ENCODE results near the gene AHNAK.

The AHNAK gene

GRCh38 chr11:62492586-62492985 is 54.0 kb downstream of the AHNAK start:
- DNase-seq = no peak

GRCh38 chr11:62491571-62492329 is 54.9 kb downstream of the AHNAK start:
- DNase-seq = no peak

- peak; percentile 70 for DNase-seq
Observed at GRCh38 chr11:62489204-62489603, 57.4 kb downstream of the AHNAK start.

GRCh38 chr11:62487738-62488551 is 58.7 kb downstream of the AHNAK start:
- DNase-seq = no peak

GRCh38 chr11:62487136-62487535 is 59.5 kb downstream of the AHNAK start:
- DNase-seq = no peak

- DNase-seq = no peak
Observed at GRCh38 chr11:62484352-62484751, 62.3 kb downstream of the AHNAK start.

GRCh38 chr11:62482753-62483152 is 63.9 kb downstream of the AHNAK start:
- no peak for DNase-seq

GRCh38 chr11:62479631-62480201 is 66.9 kb downstream of the AHNAK start:
- no peak for DNase-seq

GRCh38 chr11:62477927-62478326 is 68.7 kb downstream of the AHNAK start:
- DNase-seq = no peak

- DNase-seq = peak; percentile 87
Observed at GRCh38 chr11:62472063-62472884, 74.3 kb downstream of the AHNAK start.

- no peak for DNase-seq
Observed at GRCh38 chr11:62471603-62472002, 75.0 kb downstream of the AHNAK start.

GRCh38 chr11:62468577-62468976 is 78.0 kb downstream of the AHNAK start:
- DNase-seq = no peak

- DNase-seq = no peak
Observed at GRCh38 chr11:62466444-62466843, 80.2 kb downstream of the AHNAK start.

GRCh38 chr11:62464655-62465054 is 82.0 kb downstream of the AHNAK start:
- no peak for DNase-seq

- no peak for DNase-seq
Observed at GRCh38 chr11:62463121-62463542, 83.5 kb downstream of the AHNAK start.

- DNase-seq = no peak
Observed at GRCh38 chr11:62462508-62462892, 84.1 kb downstream of the AHNAK start.

GRCh38 chr11:62461740-62462507 is 84.7 kb downstream of the AHNAK start:
- DNase-seq = peak; percentile 73

GRCh38 chr11:62459080-62459479 is 87.5 kb downstream of the AHNAK start:
- no peak for DNase-seq

GRCh38 chr11:62458212-62459002 is 88.2 kb downstream of the AHNAK start:
- DNase-seq = no peak

GRCh38 chr11:62457478-62457877 is 89.1 kb downstream of the AHNAK start:
- no peak for DNase-seq

- DNase-seq = no peak
Observed at GRCh38 chr11:62456630-62457029, 90.0 kb downstream of the AHNAK start.

Measured in EL (cell line).